Cerebellar cortex (tissue), 1 donor: ENCODE results near the gene CACNA1E.
"Not testable (repeated sequence)": the region's sequence is repeated elsewhere in the genome, so short reads cannot be mapped to it uniquely, and the experiment has no call there.

Experiments used
- DNase-seq: peaks from one replicate; pipeline ENCODE4 v3.0.0-alpha.2; 2015; ENCODE audit warnings: low spot score

The CACNA1E gene

DNA sequence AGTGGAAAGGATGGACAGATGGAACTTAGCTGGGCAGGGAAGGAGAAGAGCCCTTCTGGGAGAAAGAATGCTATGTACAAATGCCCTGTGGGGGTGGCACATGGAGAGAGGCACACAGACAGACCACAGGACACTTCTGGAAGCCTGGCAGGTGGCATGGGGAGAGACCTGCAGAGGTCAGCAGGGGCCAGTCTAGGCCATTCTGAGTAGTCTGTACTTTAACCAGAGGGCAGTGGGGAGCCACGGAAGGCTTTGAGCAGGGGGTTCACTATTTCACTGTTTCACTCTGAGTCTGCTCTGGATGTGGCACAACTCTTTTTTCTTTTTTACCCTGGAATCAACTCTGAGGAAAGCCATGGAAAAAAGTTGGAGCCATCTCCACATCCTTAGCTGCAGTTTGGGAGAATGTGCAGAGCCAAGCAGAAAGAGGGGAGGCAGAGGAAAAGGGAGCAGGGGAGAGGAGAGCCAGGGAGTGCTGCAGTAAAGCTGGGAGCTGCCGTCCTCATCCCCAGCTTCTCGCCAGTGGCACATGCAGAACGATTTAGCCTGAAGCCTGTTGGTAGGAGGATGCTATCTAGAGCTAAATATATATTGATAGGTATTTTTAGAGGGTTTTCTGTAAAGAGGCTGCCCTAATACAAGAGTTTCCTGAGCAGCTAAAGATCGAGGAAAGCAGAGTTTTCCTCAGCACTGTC is 34.0 kb downstream of the CACNA1E start:
- no peak for DNase-seq

DNA sequence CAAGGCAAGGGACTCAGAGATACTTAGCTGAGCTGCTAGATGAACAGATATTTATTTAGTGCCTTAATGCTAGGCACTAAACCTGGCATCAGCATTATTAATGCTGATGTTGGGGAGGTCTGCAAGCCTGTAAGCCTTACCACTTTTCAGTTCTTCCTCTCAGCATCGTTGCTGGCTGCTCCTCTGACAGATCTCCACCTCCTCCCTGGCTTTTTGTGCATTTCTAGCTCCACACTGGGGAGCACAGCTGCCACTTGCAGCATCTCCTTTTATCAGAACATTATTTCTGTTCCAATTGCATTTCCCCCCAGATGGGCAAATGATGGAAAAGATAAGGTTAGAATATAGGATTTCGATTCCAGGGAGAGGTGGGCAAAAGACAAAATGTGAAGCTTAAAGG is 34.8 kb downstream of the CACNA1E start:
- no peak for DNase-seq

DNA sequence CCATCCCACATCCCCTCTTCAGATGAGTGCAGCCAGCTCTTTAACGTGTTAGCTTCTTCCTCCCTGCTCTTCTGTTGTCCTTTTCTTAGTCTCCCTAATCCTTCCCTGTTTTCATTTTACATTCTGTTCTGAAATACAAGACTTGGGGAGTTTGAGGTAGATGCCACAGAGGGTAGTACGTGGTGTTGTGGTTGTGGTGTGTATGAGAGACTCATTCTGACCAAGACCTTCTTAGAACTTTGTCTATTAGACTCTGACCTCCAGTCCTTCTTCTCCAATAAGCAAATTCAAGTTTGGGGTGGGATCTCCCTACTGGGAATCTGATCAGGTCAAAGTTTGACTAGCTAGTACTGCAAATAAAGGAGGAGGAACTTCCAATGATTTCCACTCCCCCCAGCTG is 39.5 kb downstream of the CACNA1E start:
- no peak for DNase-seq

DNA sequence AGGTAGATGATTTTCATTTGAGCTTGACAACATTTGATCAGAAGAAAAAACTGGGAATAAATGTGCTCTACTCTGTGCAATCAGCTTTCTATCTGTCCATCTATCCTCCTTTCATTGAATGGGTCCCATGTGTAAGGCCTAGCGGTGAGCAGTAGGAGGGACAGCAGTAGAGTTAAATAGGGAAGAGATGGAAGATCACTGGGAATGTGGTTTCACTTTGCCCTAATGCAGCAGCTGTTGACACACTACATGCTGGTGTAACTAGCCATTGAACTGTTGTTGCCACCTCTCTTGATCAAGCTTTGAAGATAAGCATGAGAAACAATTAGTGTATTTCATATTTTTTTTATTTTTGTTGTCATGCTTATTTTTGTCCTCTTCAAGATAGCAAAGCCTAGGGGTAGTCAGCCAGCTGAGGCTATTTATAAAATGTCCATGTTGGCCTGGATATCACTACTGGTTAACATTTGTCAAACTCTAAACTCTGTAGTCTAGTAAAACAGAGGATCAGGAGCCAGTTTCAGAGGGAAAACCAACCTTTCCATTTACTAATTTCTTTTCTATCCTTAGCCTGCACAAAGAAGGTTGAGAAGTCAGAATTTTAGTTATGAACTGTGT is 41.9 kb downstream of the CACNA1E start:
- DNase-seq: no peak

DNA sequence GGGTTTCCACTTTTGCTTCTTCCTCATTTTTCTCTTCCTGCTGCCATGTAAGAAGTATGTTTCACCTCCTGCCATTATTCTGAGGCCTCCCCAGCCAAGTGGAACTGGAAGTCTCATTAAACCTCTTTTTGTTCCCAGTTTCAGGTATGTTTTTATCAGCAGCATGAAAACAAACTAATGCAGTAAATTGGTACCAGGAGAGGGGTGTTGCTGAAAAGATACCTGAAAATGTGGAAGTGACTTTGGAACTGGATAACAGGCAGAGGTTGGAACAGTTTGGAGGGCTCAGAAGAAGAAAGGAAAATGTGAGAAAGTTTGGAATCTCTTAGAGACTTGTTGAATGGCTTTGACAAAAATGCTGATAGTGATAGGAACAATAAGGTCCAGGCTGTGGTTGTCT is 44.9 kb downstream of the CACNA1E start:
- not testable (repeated sequence) for DNase-seq

DNA sequence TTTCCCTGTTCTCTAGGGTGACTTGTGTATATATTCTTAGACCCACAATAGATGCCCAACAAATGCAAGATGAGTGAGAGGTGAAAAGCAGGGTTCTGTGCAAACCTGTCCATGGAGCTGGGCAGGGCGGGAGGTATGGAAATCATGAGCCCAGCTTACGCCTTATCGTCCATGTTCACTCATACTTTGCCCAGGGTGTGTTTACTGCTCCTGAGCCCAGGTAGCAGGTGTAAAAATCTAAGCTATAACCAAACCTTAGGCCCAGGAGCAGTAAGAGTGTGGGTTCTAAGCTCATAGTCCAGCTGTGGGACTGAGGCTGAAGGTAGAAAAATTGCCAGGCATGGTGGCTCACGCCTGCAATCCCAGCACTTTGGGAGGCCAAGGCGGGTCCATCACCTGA is 48.1 kb downstream of the CACNA1E start:
- no peak for DNase-seq

DNA sequence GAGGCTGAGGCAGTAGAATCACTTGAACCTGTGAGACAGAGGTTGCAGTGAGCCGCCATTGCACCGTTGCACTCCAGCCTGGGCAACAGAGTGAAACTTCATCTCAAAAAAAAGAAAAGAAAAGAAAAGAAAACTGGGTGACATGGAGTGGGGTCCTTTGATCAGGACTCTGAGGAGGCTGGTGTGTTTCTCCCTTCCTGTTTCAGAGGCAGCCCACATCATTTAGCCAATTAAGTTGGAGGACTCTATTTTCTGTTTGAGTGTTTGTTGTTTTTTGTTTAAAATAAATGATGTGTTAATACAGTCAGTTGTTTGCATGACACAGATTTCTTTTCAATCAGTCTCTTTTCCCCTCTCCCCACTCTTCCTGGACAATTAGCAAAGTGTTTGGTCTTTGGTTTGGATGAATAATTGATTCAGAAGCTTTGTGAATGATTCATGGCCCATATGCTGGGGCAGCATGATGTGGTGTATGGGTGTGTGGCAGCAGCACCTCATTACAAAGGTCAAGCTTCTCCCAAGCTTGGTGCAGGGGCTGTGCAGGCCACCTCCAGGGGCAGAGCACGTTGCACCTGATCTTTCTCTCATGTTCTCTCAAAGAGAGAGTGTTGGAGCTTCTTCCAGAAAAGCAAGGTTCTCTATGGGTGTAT is 48.8 kb downstream of the CACNA1E start:
- no peak for DNase-seq

DNA sequence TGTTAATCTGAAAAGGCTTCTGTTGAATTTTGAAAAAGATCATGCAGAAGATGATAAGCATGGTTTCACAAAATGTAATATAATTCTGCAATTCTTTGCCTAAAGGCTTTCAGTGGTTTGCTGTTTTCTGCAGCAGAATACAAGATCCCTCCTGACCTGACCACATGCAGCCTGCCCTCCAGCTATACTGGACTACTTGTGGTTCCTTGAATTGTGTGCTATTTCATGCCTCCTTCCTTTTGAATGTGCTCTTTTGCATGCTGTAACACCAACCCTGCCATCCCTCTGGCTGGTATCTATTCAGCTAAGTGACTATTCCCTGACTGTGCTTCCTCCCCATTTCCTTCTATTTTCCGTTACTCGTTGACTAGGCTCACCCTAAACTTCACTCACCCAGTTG is 55.5 kb downstream of the CACNA1E start:
- no peak for DNase-seq

DNA sequence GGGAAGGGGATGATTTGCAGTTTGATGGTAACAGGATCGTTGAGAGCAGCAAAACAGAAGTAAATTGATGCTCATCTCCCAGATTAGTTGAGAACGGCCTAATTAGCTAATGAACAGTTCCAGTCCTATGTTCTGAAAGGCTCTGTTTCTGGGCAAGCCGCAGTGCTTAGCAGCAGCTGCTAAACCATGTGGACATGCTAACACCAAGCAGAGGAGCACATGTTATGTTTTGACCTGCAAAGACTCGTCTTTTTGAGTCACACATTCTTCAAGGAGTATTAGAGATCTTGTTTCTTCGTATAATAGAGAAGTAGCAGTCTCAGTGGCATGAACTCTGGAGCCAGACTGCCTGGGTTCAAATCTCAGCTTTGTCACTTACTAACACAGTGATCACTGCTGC is 58.1 kb downstream of the CACNA1E start:
- no peak for DNase-seq

DNA sequence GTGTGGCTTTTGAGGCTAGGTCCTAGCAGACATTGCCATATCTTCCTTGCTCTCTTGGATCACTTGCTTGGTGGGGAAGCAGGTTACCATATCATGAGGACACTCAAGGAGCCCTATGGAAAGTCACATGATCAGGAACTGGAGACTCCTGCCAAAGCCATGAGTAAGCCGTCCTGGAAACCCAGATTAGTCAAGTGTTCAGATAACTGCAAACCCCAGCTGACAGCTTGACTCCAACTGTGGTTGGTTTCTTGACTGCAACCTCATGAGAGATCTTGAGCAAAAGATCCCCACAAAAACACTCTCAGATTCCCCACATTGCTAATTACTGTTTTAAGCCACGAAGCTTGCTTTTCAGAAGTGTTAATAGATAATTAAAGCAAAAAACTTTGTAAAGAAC is 58.6 kb downstream of the CACNA1E start:
- DNase-seq: no peak

DNA sequence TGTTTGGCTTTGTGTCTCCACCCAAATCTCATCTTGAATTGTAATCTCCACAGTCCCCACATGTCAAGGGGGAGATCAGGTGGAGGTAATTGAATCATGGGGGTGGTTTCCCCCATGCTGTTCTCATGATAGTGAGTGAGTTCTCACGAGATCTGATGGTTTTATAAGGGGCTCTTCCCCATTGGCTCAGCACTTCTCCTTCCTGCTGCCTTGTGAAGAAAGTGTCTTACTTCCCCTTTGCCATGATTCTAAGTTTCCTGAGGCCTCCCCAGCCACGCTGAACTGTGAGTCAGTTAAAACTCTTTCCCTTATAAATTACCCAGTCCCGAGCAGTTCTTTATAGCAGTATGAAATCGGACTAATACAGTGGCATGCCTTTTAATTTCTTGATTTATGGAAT is 59.1 kb downstream of the CACNA1E start:
- DNase-seq: not testable (repeated sequence)

DNA sequence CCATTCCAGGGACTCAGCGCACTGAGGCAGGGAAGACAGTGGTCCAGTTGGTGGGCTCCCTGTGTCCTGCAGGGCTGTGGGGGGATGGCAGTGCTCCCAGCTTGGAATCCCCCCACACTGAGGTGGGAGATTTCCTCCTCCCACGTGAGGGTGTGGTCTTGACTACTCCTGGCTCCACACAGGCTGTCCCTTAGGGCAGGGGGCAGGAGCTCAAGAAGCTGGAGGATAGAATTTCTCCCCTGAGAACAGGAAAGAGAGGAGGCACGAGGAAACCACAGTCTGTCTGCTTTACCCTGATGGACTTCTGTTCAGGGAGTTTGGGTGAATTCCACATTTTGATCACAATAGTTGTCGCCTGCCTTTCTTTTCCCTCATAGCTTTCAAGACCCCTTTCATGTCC is 62.1 kb downstream of the CACNA1E start:
- DNase-seq: no peak

DNA sequence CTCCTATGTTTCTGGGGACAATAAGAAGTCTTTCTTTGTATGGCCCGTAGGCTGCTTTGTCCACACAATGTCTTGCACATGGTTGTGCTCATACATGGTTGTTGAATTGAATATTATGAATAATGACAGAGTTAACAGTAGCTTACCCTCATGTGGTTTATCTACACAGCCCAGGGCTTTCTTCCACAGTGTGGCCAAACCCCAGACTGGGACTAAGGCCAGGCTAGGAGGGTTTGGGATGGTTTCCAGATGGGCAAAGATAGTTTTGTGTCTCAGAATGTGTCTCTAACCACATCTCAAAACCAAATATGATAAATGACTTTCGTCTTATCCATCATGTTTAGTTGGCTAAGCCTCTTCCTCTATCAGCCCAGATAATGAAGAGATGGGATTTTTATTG is 65.2 kb downstream of the CACNA1E start:
- DNase-seq: no peak

DNA sequence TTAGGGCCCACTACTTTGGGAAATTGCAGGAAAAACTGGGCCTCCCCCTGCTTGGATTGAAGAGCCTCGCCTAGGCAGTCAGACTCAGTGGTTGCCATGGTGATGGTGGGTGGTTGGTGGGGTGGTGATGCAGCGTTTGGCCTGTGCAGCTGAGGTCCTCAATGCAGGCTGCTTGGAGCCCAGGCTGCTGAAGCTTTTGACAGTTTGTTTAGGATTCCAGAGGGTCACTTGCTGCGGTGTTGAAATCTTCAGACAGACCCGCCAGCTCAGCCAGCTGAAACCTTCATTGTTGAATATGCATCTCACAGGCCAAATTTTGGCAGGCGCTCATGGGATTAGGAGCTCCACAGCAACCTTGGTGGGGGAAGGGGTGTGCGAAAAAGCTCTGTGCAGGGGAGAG is 67.9 kb downstream of the CACNA1E start:
- DNase-seq: peak; percentile 22

DNA sequence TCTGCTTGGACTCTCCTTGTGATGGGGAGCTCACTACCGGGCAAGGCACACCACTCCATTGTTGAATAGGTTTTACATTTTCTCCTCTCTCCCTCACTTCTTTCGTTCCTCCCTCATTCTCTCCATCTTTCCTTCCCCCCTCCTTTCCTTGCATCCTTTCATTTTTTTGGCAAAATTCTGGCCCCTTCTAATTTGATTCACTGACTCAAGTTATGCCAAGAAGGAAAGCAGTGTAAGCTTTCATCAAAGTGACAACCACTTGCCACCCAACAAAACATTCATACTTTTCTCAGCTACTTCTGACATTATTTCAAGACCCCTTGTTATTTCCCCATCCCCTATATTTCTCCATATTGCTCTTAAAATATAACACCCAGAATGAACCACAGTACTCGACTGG is 68.4 kb downstream of the CACNA1E start:
- DNase-seq: no peak

DNA sequence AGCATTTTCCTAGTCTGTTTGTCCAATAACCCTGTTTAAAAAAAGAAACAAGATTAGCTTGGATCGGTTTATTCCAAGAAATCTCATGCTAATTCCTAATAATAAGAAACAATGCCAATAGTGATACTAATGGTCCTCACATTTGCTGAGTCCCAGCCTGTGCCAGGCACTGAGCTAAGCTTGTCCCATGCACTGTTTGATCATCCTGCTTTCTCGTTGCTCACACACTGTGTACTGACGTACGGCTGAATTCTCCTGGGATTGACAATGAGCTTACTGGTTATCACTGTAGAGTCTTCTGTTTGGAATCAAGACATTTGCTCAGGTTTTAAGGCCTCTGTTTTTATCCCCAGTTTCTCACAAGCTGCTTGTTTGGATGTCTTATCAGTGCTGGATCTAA is 71.1 kb downstream of the CACNA1E start:
- DNase-seq: no peak

DNA sequence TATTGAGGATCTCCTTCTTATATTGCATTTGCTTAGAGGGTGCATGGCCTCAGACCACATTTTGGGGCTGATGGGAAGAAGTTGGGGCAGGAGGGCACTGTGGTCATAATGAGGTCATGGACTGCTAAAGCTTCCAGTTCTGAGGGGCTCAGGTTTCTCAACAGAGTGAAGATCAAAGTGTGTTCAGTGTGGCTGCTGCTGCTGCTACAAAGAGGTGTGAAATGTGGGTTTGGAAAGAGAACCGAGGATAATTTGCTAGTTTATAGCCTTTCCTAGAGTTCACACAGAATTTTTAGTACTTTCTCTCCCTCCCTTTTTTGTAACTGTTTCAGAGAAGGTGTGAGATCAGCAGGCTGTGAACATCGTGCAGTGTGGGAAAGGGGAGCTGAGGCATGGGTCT is 73.3 kb downstream of the CACNA1E start:
- no peak for DNase-seq

DNA sequence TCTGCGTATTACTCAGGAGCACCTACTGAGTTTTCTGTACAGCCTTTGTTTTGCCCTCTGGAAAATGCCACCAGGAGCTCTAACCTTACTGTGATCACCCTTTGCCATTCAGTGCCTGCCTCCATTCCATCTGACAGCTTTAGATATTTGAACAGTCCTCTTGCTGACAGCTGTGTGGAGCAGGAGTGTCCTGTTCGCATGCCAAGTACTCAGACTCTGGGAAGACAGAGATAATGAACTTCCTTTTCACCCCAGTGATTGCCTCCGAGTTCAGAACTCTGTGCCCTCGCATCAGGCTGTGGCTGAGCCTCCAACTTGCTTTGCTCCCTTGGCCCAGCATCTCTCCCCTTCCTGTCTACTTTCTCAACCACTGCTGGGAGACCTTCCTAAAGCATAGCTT is 74.0 kb downstream of the CACNA1E start:
- DNase-seq: no peak

DNA sequence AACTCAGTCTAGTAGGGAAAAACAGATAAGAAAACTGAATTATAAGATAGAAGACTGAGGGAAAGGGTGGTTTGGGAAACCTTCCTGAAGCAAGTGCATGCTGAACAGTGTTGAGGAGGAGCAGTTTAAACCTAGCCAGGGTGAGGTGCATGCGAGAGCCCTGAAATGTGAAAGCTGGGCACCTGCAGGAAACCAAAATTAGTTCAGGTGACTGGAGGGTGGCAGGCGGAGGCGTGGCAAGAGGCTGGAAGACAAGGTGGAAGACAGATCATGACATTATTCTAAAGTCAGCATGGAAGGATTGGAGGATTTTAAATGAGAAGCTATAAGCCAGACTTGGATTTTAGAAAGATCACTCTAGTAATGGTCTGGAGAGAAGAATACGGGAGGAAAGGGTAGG is 75.1 kb downstream of the CACNA1E start:
- no peak for DNase-seq

DNA sequence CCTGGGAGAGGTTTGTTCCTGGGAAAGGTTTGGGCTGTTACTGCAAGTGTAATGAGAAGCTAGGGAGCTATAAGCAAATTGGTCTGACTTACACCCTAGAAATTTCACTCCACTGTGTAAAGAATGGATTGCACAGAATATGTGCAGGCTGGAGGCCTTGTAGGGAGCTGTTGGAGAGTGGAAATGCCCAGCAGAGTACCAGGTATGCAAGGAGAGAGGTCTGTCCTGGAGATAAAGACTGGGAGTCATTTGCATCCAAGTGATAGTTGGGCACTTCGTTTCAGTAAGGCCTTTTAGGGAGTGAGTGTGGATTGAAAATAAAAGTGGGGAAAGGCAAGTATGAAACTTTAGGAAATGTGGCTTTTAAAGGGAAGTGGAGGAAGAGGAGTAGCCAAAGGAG is 75.8 kb downstream of the CACNA1E start:
- DNase-seq: no peak

DNA sequence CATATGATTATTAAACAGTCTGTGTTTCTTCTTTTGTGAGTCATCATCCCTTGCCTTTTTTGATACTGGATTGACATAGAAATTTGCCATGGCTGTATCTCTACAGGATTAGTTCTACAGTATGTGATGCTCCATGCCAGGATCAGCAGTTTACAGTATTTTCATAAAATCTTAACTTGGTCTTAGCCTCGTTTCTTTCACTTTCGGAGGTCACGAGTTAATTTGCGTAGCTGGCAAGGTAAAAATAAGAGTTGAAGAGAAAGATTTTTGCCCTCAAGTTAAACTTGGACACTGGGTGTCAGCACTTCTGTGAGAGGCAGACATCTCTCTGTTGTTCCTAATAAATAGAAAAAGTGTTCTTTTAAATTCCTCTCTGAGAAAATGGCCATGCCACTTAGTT is 79.1 kb downstream of the CACNA1E start:
- DNase-seq: no peak

DNA sequence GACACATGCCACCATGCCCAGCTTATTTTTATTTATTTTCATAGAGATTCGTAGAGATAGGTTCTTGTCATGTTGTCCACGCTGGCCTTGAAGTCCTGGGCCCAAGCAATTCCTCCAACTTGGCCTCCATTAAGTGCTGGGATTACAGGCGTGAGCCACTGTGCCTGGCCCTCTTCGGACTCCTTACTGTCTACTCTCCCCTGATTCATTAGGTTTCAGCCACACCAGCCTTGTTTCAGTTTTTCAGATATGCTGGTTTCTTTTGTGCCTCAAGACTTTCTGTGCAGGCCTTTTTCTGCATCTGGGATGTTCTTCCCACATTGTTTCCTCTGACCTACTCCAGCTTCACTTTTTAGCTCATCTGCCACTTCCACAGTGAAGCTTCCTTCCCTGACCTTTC is 85.4 kb downstream of the CACNA1E start:
- no peak for DNase-seq

DNA sequence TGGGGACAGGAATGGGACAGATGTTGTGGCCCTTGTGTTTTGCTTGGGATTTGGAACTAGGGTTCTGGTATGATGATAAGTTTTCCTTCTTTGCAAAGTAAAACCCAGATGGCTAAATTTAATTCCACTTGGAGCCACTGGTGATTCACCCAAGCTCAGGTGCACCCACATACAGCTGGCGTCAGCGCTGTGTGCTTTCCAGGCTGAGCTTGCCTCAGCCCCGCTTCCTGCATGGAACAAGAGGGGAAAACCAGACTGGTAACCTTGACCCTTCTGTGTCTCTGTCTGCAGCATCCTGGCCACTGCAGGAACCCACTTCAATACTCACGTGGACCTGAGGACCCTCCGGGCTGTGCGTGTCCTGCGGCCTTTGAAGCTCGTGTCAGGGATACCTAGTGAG is 94.2 kb downstream of the CACNA1E start:
- no peak for DNase-seq

DNA sequence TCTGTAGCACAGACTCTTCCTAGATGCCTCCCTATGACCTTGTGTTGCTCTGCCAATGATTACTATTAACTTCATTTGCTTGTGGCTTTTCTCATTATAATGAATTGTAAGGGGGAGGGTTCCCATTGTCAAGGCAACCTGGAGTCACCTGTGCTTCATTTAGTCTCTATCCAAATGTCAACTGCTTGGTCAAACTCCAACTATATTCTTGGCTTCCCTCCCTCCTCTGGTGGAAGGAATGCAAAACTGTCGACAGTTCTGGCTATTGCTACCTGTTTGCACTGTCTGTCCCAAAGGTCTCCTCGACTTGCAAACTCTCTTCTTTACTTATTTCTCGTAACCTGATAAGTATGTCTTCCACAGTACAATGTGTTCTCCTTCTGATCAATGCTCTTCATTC is 100.3 kb downstream of the CACNA1E start:
- DNase-seq: peak; percentile 6
